ENCODE measurements around the gene OMP. TPM values are rescaled to one million over a fixed set of nuclear protein-coding genes. Genes with fewer than 3 reads are reported as not detected.

OMP gene
- polyA plus RNA-seq, 1 donor from 2014 or later: not detected

DNA sequence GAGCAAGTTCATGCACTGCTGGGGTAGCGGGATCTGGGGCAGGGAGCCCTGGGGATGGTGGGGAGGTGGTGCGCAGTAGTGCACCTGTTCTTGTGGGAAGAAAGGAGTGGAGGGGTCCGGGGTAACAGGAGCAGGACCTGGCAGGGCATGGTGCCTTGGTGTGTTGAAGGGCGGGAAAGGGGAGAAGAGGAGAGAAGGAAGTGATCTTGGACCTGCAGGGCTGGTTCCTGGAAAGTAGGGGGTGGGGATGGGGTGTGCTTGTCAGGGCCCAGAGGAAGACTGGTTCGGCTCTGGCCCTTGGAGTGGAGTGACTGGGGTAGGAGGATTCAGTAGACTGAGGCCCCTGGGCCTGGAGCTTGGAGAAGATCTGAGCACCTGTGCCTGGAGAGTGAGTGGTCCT lies 46.7 kb upstream of the OMP start:
- no peaks in the 10 kb centered on the region for H3K36me3 ChIP-seq (ENCODE audit: insufficient read depth, low read length)
- H3K9ac ChIP-seq (ENCODE audit: low read length): no peak overlapping the region

GRCh38 chr11:77056814-77057402 lies 45.7 kb upstream of the OMP start:
- Histone ChIP-seq H3K9ac (ENCODE audit: low read length) (no peak overlapping the region), H3K4me2 (ENCODE audit: low read length) (no peak overlapping the region), H3K9me2 (ENCODE audit: insufficient read depth, low read length) (no peaks in the 10 kb centered on the region), H4K20me1 (ENCODE audit: insufficient read depth) (no peaks in the 10 kb centered on the region), H3K4me3 (ENCODE audit: low read length) (no peak overlapping the region), H3K9me3 (ENCODE audit: low read length) (no peaks in the 10 kb centered on the region), H3K36me3 (ENCODE audit: insufficient read depth, low read length) (no peaks in the 10 kb centered on the region), H3K27me3 (ENCODE audit: insufficient read depth, low read depth, low read length) (no peaks in the 10 kb centered on the region), H3K79me2 (replicated peaks; ENCODE audit: insufficient read depth, low read length) (no peaks in the 10 kb centered on the region), H3K27ac (ENCODE audit: low read length) (no peak overlapping the region), H3F3A (ENCODE audit: insufficient read depth, low read length, poor library complexity, severe bottlenecking) (no peaks in the 10 kb centered on the region), H2AFZ (ENCODE audit: low read depth, low read length) (no peak overlapping the region)
- no peak for TF ChIP-seq POLR2AphosphoS5 (IDR thresholded peaks at IDR 0.05)
- TF ChIP-seq TAF1 (IDR thresholded peaks at IDR 0.05; ENCODE audit: low read depth): no peak
- TF ChIP-seq MXI1 (conservative IDR thresholded peaks at IDR 0.05; ENCODE audit: poor library complexity, severe bottlenecking): no peak
- TF ChIP-seq, protein P1, sequence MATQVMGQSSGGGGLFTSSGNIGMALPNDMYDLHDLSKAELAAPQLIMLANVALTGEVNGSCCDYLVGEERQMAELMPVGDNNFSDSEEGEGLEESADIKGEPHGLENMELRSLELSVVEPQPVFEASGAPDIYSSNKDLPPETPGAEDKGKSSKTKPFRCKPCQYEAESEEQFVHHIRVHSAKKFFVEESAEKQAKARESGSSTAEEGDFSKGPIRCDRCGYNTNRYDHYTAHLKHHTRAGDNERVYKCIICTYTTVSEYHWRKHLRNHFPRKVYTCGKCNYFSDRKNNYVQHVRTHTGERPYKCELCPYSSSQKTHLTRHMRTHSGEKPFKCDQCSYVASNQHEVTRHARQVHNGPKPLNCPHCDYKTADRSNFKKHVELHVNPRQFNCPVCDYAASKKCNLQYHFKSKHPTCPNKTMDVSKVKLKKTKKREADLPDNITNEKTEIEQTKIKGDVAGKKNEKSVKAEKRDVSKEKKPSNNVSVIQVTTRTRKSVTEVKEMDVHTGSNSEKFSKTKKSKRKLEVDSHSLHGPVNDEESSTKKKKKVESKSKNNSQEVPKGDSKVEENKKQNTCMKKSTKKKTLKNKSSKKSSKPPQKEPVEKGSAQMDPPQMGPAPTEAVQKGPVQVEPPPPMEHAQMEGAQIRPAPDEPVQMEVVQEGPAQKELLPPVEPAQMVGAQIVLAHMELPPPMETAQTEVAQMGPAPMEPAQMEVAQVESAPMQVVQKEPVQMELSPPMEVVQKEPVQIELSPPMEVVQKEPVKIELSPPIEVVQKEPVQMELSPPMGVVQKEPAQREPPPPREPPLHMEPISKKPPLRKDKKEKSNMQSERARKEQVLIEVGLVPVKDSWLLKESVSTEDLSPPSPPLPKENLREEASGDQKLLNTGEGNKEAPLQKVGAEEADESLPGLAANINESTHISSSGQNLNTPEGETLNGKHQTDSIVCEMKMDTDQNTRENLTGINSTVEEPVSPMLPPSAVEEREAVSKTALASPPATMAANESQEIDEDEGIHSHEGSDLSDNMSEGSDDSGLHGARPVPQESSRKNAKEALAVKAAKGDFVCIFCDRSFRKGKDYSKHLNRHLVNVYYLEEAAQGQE (IDR thresholded peaks at IDR 0.05; ENCODE audit: borderline replicate concordance): no peak
- TF ChIP-seq RAD21 (conservative IDR thresholded peaks at IDR 0.05): no peak
- no peak for TF ChIP-seq SMC3 (conservative IDR thresholded peaks at IDR 0.05; ENCODE audit: poor library complexity)
- TF ChIP-seq EP300 (conservative IDR thresholded peaks at IDR 0.05; ENCODE audit: poor library complexity, severe bottlenecking): no peak
- no peak for TF ChIP-seq CTCF (IDR thresholded peaks at IDR 0.05; ENCODE audit: poor library complexity, severe bottlenecking)

More for the DNA sequence above, 46.7 kb upstream of the OMP start:
- H3K27me3 ChIP-seq (ENCODE audit: insufficient read depth, low read depth, low read length): no peaks in the 10 kb centered on the region
- no peak overlapping the region for H3K4me2 ChIP-seq (ENCODE audit: low read length)
- TF ChIP-seq EZH2 (IDR thresholded peaks at IDR 0.05; ENCODE audit: borderline replicate concordance, insufficient read depth, low read length, poor library complexity, severe bottlenecking) (no peak), TAF1 (IDR thresholded peaks at IDR 0.05; ENCODE audit: low read depth) (no peak), MXI1 (conservative IDR thresholded peaks at IDR 0.05; ENCODE audit: poor library complexity, severe bottlenecking) (no peak), CTCF (IDR thresholded peaks at IDR 0.05; ENCODE audit: poor library complexity, severe bottlenecking) (no peak), SMC3 (conservative IDR thresholded peaks at IDR 0.05; ENCODE audit: poor library complexity) (no peak), POLR2AphosphoS5 (IDR thresholded peaks at IDR 0.05) (no peak), RAD21 (conservative IDR thresholded peaks at IDR 0.05) (no peak), EP300 (conservative IDR thresholded peaks at IDR 0.05; ENCODE audit: poor library complexity, severe bottlenecking) (no peak)
- TF ChIP-seq, protein P1 (IDR thresholded peaks at IDR 0.05; ENCODE audit: borderline replicate concordance): no peak
- H3K79me2 ChIP-seq (replicated peaks; ENCODE audit: insufficient read depth, low read length): no peaks in the 10 kb centered on the region
- no peaks in the 10 kb centered on the region for H3F3A ChIP-seq (ENCODE audit: insufficient read depth, low read length, poor library complexity, severe bottlenecking)
- H3K9me2 ChIP-seq (ENCODE audit: insufficient read depth, low read length): no peaks in the 10 kb centered on the region
- H3K27ac ChIP-seq (ENCODE audit: low read length): no peak overlapping the region
- no peaks in the 10 kb centered on the region for H3K9me3 ChIP-seq (ENCODE audit: low read length)
- H2AFZ ChIP-seq (ENCODE audit: low read depth, low read length): no peak overlapping the region
- no peak overlapping the region for H3K4me3 ChIP-seq (ENCODE audit: low read length)
- H4K20me1 ChIP-seq (ENCODE audit: insufficient read depth): no peaks in the 10 kb centered on the region
